GM15510 (cell line): ENCODE results near the gene HNMT.

ENCODE experiments used
- POLR2A ChIP-seq: IDR thresholded peaks from 3 replicates; pipeline ENCODE4 v1.6.1; 2011; ENCODE audit warnings: borderline replicate concordance; ENCODE audit not compliant: insufficient read length; ENCODE audit errors: extremely low read depth

HNMT gene

GRCh38 chr2:138036522-138036921, 72.2 kb downstream of the HNMT start:
- TF ChIP-seq POLR2A: no peak

- TF ChIP-seq POLR2A: no peak
Measured at GRCh38 chr2:138037090-138037489, 72.8 kb downstream of the HNMT start.

DNA sequence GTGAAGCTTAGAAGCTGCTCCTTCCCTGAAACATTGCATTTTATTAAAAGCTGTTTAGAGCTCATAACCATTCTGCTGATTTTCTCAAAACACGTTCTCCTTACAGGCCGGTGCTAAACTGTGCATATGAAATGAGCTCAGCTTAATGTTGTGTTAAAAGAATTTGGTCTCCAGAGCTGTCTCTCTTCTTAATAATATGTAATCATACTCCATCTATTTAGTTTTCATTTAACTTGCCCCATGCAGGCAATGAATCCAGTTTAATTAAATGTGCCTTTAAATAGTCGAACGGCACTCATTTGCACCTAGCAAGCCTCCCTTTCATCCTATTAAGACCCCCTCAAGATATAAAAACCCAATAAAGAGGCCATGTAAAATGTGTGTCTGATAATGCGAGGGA, 76.3 kb downstream of the HNMT start:
- no peak for TF ChIP-seq POLR2A

GRCh38 chr2:138042311-138042710, 78.0 kb downstream of the HNMT start:
- TF ChIP-seq POLR2A: no peak

- TF ChIP-seq POLR2A: no peak
Measured at GRCh38 chr2:138058427-138058826, 94.2 kb downstream of the HNMT start.

- TF ChIP-seq POLR2A: no peak
Measured at GRCh38 chr2:138059487-138060300, 95.4 kb downstream of the HNMT start.

- TF ChIP-seq POLR2A: no peak
Measured at GRCh38 chr2:138060301-138060635, 96.0 kb downstream of the HNMT start.

DNA sequence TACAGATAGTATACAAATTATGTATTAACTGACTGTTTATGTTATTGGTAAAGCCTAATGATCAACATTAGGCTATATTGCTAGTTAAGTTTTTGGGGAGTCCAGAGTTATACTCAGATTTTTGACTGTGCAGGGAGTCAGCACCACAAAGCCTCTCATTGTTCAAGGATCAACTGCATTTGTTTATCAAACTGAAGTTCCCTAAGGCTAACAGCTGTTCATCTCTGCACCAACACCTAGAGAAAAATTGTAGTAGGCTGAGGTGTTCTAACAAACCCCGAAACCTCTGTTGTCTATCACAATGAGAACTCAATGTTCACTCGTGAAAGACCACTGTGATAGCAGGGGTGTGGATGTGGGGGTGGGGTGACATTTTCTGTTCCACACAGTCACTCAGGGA, 97.7 kb downstream of the HNMT start:
- no peak for TF ChIP-seq POLR2A

DNA sequence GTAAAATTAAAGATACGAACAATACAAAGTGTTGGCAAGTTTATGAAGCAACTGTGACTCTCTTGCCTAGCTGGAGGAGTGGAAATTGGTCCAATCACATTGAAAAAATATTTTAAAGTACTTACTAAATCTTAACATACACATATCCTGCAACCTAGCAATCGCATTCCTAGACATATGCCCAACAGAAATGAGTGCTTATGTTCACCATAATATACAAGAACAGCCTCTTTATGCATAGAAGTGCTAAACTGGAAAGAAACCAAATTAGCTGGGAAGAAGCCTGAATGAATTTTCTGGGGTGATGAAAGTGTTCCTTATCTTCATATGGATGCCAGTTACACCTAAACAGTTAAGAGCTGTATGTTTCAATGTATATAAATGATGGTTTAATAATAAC, 98.9 kb downstream of the HNMT start:
- TF ChIP-seq POLR2A: no peak
